GM12875 (cell line): ENCODE results near the gene LTF.

Experiments used
- H3K4me3 ChIP-seq: one replicate; pipeline ENCODE4 v1.5.1; 2011; ENCODE audit warnings: low read depth, low read length, control low read depth
- CTCF ChIP-seq: IDR thresholded peaks from 2 replicates; pipeline ENCODE4 v1.5.1; 2011; ENCODE audit warnings: low read depth, mild to moderate bottlenecking, control low read depth, inconsistent platforms, low read length, moderate library complexity, borderline replicate concordance; ENCODE audit not compliant: insufficient read depth

The LTF gene

GRCh38 chr3:46489875-46490274, 25.2 kb upstream of the LTF start:
- no peak overlapping the region for H3K4me3 ChIP-seq
- no peak for TF ChIP-seq CTCF

- no peak overlapping the region for H3K4me3 ChIP-seq
- TF ChIP-seq CTCF = no peak
Measured at GRCh38 chr3:46489381-46489780, 24.7 kb upstream of the LTF start.

GRCh38 chr3:46488735-46489361, 24.1 kb upstream of the LTF start:
- peak; percentile 100 for TF ChIP-seq CTCF

GRCh38 chr3:46485779-46486175, 21.1 kb upstream of the LTF start:
- H3K4me3 ChIP-seq = no peak overlapping the region
- TF ChIP-seq CTCF = no peak

More at GRCh38 chr3:46488735-46489361, 24.1 kb upstream of the LTF start:
- H3K4me3 ChIP-seq = no peak overlapping the region

GRCh38 chr3:46484911-46485778, 20.4 kb upstream of the LTF start:
- no peak for TF ChIP-seq CTCF

GRCh38 chr3:46484388-46484787, 19.7 kb upstream of the LTF start:
- H3K4me3 ChIP-seq = no peak overlapping the region
- no peak for TF ChIP-seq CTCF

More at GRCh38 chr3:46484911-46485778, 20.4 kb upstream of the LTF start:
- H3K4me3 ChIP-seq = no peak overlapping the region

GRCh38 chr3:46483825-46484224, 19.1 kb upstream of the LTF start:
- H3K4me3 ChIP-seq = no peak overlapping the region
- TF ChIP-seq CTCF = 0 out of 2 replicates have a peak, but pooled peaks have one; percentile 6
